Activated T-helper 1 cell treated with anti-CD3 and anti-CD28 coated beads, Interleukin-2, amount 50 U/mL, for 16 hours (primary cell): Measurements from ENCODE around the gene SMIM11.
"Not testable (repeated sequence)": the region's sequence is repeated elsewhere in the genome, so short reads cannot be mapped to it uniquely, and the experiment has no call there.

Experiments used
- DNase-seq, 2 donors: peaks; one replicate each; pipeline ENCODE4 v3.0.0-alpha.2; 2020; ENCODE audit warnings: low read depth in 1 of 2, low spot score in 1 of 2

The SMIM11 gene

GRCh38 chr21:34354836-34355235 lies 20.5 kb upstream of the SMIM11 start:
- no peak for DNase-seq

GRCh38 chr21:34355570-34355969 lies 19.7 kb upstream of the SMIM11 start:
- no peak for DNase-seq

GRCh38 chr21:34357889-34358288 lies 17.4 kb upstream of the SMIM11 start:
- DNase-seq: no peak

GRCh38 chr21:34358866-34359265 lies 16.4 kb upstream of the SMIM11 start:
- no peak for DNase-seq

- DNase-seq: no peak
These were observed 14.6 kb upstream of the SMIM11 start for GRCh38 chr21:34360488-34361241.

- no peak for DNase-seq
These were observed 13.2 kb upstream of the SMIM11 start for GRCh38 chr21:34362136-34362444.

GRCh38 chr21:34362670-34363069 lies 12.6 kb upstream of the SMIM11 start:
- DNase-seq: no peak

GRCh38 chr21:34363733-34364132 lies 11.6 kb upstream of the SMIM11 start, which contains the start of gene KCNE2:
Gene KCNE2, plus strand, starts transcription at chr21:34364006. Its CDS starts 6,473 bp downstream, at chr21:34370479.
- DNase-seq: no peak

- no peak for DNase-seq
These were observed 10.4 kb upstream of the SMIM11 start for GRCh38 chr21:34364921-34365320.

- no peak for DNase-seq
These were observed 9.5 kb upstream of the SMIM11 start for GRCh38 chr21:34365809-34366208.

GRCh38 chr21:34367320-34367935 lies 7.9 kb upstream of the SMIM11 start:
- DNase-seq: no peak

GRCh38 chr21:34369741-34370140 lies 5.6 kb upstream of the SMIM11 start:
- no peak for DNase-seq

GRCh38 chr21:34372321-34372720 lies 3.0 kb upstream of the SMIM11 start:
- DNase-seq: no peak

- not testable (repeated sequence) for DNase-seq
These were observed 845 bp upstream of the SMIM11 start for GRCh38 chr21:34374462-34374861.

GRCh38 chr21:34375619-34375972 lies 289 bp downstream of the SMIM11 start:
- not testable (repeated sequence) for DNase-seq

GRCh38 chr21:34383138-34383537 lies 7.8 kb downstream of the SMIM11 start:
- DNase-seq: not testable (repeated sequence)

GRCh38 chr21:34383724-34384415 lies 8.6 kb downstream of the SMIM11 start:
- not testable (repeated sequence) for DNase-seq

- DNase-seq: not testable (repeated sequence)
These were observed 25.2 kb downstream of the SMIM11 start for GRCh38 chr21:34400522-34400921.

GRCh38 chr21:34404742-34405141 lies 29.4 kb downstream of the SMIM11 start:
- not testable (repeated sequence) for DNase-seq

GRCh38 chr21:34405686-34406085 lies 30.4 kb downstream of the SMIM11 start:
- not testable (repeated sequence) for DNase-seq

- DNase-seq: not testable (repeated sequence)
These were observed 30.8 kb downstream of the SMIM11 start for GRCh38 chr21:34406102-34406501.

- DNase-seq: not testable (repeated sequence)
These were observed 31.4 kb downstream of the SMIM11 start for GRCh38 chr21:34406676-34407075.
